GM12865 (cell line): ENCODE data around the gene ERBB4.

Source experiments
- DNase-seq: peaks from one replicate; pipeline ENCODE4 v3.0.0; 2010; ENCODE audit warnings: low read depth
- H3K4me3 ChIP-seq: 2 replicates; pipeline ENCODE4 v1.5.1; 2011; ENCODE audit warnings: mild to moderate bottlenecking, low read depth, low read length, control low read depth
- CTCF ChIP-seq: IDR thresholded peaks from 2 replicates; pipeline ENCODE4 v1.5.1; 2011; ENCODE audit warnings: low read length, control low read depth, low read depth, inconsistent platforms; ENCODE audit not compliant: insufficient read depth; ENCODE audit errors: missing control alignments

ERBB4 gene

DNA sequence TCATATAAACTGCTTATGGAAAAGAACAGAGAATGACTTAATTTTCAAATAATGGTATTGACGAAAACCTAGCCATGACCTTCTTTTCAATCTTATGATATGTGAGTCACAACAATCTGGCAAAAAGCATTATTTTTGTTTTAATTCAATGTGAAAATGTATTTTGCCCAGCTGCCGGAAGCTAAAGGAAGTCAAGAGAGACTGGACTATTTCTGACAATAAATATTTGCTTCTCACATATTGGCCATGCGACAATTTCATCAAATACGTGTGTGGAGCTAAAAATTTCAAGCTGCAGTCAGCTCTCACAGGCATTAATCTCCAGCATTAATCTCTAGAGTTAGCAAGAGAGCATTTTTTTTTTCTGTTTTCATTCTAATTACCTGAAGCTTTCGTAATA lies 1101.2 kb downstream of the ERBB4 start:
- TF ChIP-seq CTCF: no peak
- no peak for DNase-seq
- H3K4me3 ChIP-seq: no peak overlapping the region

DNA sequence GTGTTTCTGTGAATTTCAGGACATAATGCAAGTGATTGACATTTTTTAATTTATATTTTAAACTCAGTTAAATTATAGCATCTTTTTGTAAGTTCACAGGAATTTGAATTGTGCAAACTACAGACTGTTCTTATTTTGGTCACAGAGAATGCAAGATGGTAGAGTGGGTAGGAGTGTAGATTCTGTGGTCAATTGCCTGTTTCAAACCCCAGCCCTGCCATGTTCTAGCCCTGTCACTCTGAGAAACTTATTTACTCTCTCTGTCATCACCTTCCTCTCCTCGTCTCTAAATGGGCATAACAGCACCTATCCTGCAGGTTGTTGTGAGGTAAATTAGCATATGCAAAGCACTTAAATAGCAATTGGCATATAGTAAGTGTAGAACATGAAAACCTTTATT lies 1102.4 kb downstream of the ERBB4 start:
- no peak for TF ChIP-seq CTCF
- no peak for DNase-seq
- H3K4me3 ChIP-seq: no peak overlapping the region

DNA sequence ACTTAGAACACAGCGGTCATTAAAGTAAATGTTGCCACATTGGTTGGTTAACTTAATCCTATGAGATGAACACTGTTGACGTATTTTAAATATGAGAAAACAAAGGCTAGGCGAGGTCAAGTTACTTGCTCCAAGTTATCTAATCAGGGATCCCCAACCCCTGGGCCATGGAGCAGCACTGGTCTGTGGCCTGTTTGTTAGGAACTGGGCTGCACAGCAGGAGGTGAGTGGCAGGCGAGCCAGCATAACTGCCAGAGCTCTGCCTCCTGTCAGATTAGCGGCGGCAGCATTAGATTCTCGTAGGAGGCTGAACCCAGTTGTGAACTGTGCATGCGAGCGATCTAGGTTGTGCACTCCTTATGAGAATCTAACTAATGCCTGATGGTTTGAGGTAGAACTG lies 1103.3 kb downstream of the ERBB4 start:
- no peak for DNase-seq
- H3K4me3 ChIP-seq: no peak overlapping the region
- no peak for TF ChIP-seq CTCF

- H3K4me3 ChIP-seq: no peak overlapping the region
- DNase-seq: no peak
- TF ChIP-seq CTCF: no peak
These were observed 1103.8 kb downstream of the ERBB4 start for GRCh38 chr2:211434773-211435172.

DNA sequence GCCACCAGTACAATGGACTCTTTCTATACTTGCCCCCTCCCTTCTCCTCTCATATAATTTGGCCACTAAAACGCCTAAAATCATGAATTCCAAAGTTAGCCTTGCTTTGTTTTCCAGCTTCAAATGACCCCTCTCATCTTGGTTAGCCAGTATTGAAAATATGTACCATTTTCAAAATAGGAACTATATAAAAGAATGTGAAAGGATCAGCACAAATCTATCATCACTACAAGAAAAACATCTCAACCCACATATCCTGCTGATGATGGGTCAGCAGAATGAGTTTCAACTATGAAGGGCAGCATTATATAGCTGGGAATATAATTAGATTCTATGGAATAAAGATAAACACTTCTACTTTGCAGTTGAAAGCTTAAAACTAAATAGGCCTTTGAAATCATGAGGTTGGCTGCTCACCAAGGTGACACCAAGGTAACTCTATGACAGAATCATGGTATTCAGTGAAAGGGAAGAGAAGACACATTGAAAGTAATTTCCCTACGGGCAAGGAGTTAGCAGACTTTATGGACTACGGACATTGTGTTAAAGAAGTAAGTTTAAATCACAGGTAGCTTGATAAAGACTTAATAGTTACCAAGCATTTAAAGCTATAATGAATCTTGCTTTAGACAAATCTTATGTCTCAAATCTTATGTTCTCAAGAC lies 1109.2 kb downstream of the ERBB4 start:
- no peak overlapping the region for H3K4me3 ChIP-seq
- TF ChIP-seq CTCF: no peak
- DNase-seq: no peak

- DNase-seq: no peak
- no peak overlapping the region for H3K4me3 ChIP-seq
- no peak for TF ChIP-seq CTCF
These were observed 1112.4 kb downstream of the ERBB4 start for GRCh38 chr2:211426240-211426639.

DNA sequence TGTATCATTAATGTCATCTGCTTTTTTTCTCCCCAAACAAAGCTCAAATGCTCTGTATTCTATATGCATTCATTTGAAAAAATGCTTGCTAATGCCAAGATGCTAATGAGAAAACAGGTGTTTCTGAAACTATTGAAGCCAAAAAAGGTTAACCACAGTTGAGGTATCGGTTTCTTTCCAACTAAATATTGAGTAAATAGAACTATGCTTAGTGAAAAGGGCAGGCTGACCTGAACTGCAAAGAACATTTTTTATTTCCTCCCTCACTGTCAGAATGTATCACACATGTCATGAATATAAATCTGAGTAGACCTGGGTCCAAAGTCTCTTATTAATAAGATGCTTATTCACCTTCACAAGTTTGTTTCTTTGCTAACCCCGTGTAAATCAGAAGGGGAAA lies 1115.6 kb downstream of the ERBB4 start:
- no peak overlapping the region for H3K4me3 ChIP-seq
- no peak for TF ChIP-seq CTCF
- no peak for DNase-seq
